Mesenchymal stem cell (in vitro differentiated cells and primary cell): Measurements from ENCODE around the gene USP24.

Source experiments
- DNase-seq: peaks from one replicate; pipeline ENCODE4 v3.0.0-alpha.2; 2013
- H2AFZ ChIP-seq: one replicate; pipeline ENCODE4 v1.6.1; 2013; ENCODE audit warnings: low read depth, mild to moderate bottlenecking, control low read depth, inconsistent platforms, low read length, moderate library complexity
- H2AK5ac ChIP-seq: 2 replicates; pipeline ENCODE4 v1.6.1; 2013; ENCODE audit warnings: low read length, moderate library complexity, mild to moderate bottlenecking, inconsistent platforms; ENCODE audit not compliant: severe bottlenecking
- H2BK120ac ChIP-seq: one replicate; pipeline ENCODE4 v1.6.1; 2013; ENCODE audit warnings: low read depth, mild to moderate bottlenecking, inconsistent platforms, low read length, moderate library complexity
- H2BK12ac ChIP-seq, 2 experiments: one replicate each; pipeline ENCODE4 v1.6.1; 2013; ENCODE audit warnings: inconsistent platforms in 2 of 2, low read length in 2 of 2, mild to moderate bottlenecking in 2 of 2, moderate library complexity in 2 of 2, control low read depth in 1 of 2
- H2BK15ac ChIP-seq: one replicate; pipeline ENCODE4 v1.6.1; 2013; ENCODE audit warnings: mild to moderate bottlenecking, low read depth, inconsistent platforms; ENCODE audit not compliant: poor library complexity, severe bottlenecking
- H2BK5ac ChIP-seq: 2 replicates; pipeline ENCODE4 v1.6.1; 2013; ENCODE audit warnings: low read depth, mild to moderate bottlenecking, low read length, control low read depth, inconsistent platforms; ENCODE audit not compliant: poor library complexity, severe bottlenecking
- H3K14ac ChIP-seq, 2 experiments: one replicate each; pipeline ENCODE4 v1.6.1; 2013; ENCODE audit warnings: inconsistent platforms in 2 of 2, low read length in 2 of 2, control low read depth in 1 of 2, mild to moderate bottlenecking in 1 of 2, moderate library complexity in 1 of 2
- H3K18ac ChIP-seq, 2 experiments: one replicate each; pipeline ENCODE4 v1.6.1; 2013; ENCODE audit warnings: inconsistent platforms in 2 of 2, low read length in 2 of 2, control low read depth in 1 of 2, low read depth in 1 of 2, mild to moderate bottlenecking in 1 of 2
- H3K23ac ChIP-seq, 2 experiments: one replicate each; pipeline ENCODE4 v1.6.1; 2013; ENCODE audit warnings: inconsistent platforms in 2 of 2, low read length in 2 of 2, mild to moderate bottlenecking in 2 of 2, moderate library complexity in 2 of 2, control low read depth in 1 of 2
- H3K27ac ChIP-seq: 2 replicates; pipeline ENCODE4 v1.5.1; 2013; ENCODE audit warnings: mild to moderate bottlenecking, moderate library complexity, low read length, control low read depth, inconsistent platforms; ENCODE audit not compliant: poor library complexity, severe bottlenecking
- H3K27me3 ChIP-seq, 2 experiments: 2 replicates each; pipeline versions ENCODE4 v1.6.1 to v1.7.0; 2013; ENCODE audit warnings: low read length in 2 of 2, mild to moderate bottlenecking in 2 of 2, moderate library complexity in 2 of 2, control low read depth in 1 of 2, inconsistent platforms in 1 of 2; ENCODE audit not compliant: control insufficient read depth in 1 of 2, insufficient read depth in 1 of 2
- H3K36me3 ChIP-seq, 2 experiments: 2 replicates each; pipeline versions ENCODE4 v1.6.1 to v1.7.0; 2013; ENCODE audit warnings: low read length in 2 of 2, control low read depth in 1 of 2, inconsistent platforms in 1 of 2, low read depth in 1 of 2, mild to moderate bottlenecking in 1 of 2; ENCODE audit not compliant: insufficient read depth in 2 of 2, control insufficient read depth in 1 of 2
- H3K4ac ChIP-seq, 2 experiments: one replicate each; pipeline ENCODE4 v1.6.1; 2013; ENCODE audit warnings: inconsistent platforms in 2 of 2, low read length in 2 of 2, mild to moderate bottlenecking in 2 of 2, moderate library complexity in 2 of 2, control low read depth in 1 of 2, low read depth in 1 of 2
- H3K4me1 ChIP-seq: 2 replicates; pipeline ENCODE4 v1.6.1; 2013; ENCODE audit warnings: low read depth, low read length, control low read depth; ENCODE audit not compliant: control insufficient read depth, insufficient read depth
- H3K4me2 ChIP-seq: 2 replicates; pipeline ENCODE4 v1.6.1; 2013; ENCODE audit warnings: low read length, mild to moderate bottlenecking, inconsistent platforms; ENCODE audit not compliant: poor library complexity, severe bottlenecking
- H3K4me3 ChIP-seq, 2 experiments: 2 replicates each; pipeline versions ENCODE4 v1.5.1 to v1.7.0; 2013; ENCODE audit warnings: low read length in 2 of 2, mild to moderate bottlenecking in 2 of 2, control low read depth in 1 of 2, low read depth in 1 of 2; ENCODE audit not compliant: insufficient read depth in 1 of 2
- H3K79me1 ChIP-seq: replicated peaks from 2 replicates; pipeline ENCODE4 v1.6.1; 2013; ENCODE audit warnings: mild to moderate bottlenecking, control low read depth, low read length, inconsistent platforms; ENCODE audit not compliant: poor library complexity, severe bottlenecking
- H3K9ac ChIP-seq: 2 replicates; pipeline ENCODE4 v1.7.0; 2013; ENCODE audit warnings: mild to moderate bottlenecking, low read length, moderate library complexity
- H3K9me3 ChIP-seq: 2 replicates; pipeline ENCODE4 v1.7.0; 2013; ENCODE audit warnings: mild to moderate bottlenecking, low read length; ENCODE audit not compliant: control insufficient read depth
- H4K8ac ChIP-seq: one replicate; pipeline ENCODE4 v1.6.1; 2013; ENCODE audit warnings: inconsistent platforms, mild to moderate bottlenecking, low read length, moderate library complexity
- H4K91ac ChIP-seq: one replicate; pipeline ENCODE4 v1.6.1; 2013; ENCODE audit warnings: mild to moderate bottlenecking, low read length, inconsistent platforms
- WGBS: methylation state at CpG from one replicate; pipeline ENCODE4 v1.1.7; 2013; ENCODE audit warnings: mixed read lengths; 5-methylcytosine and 5-hydroxymethylcytosine counted together

USP24 gene

GRCh38 chr1:55081905-55082296 is 133.3 kb downstream of the USP24 start:
- Histone ChIP-seq H2BK5ac (no peak overlapping the region), H3K27ac (no peak overlapping the region), H2AK5ac (no peak overlapping the region), H2AFZ (no peak overlapping the region), H3K4me3 (no peak overlapping the region), H3K9ac (no peak overlapping the region), H3K4ac (no peak overlapping the region), H3K27me3 (no peaks in the 10 kb centered on the region), H3K18ac (no peak overlapping the region), H4K8ac (no peak overlapping the region), H3K36me3 (peaks cover 17 to 98% of the 10 kb centered on the region in 2 experiments), H3K23ac (no peak overlapping the region), H3K79me1 (peaks cover 13% of the 10 kb centered on the region), H2BK15ac (no peak overlapping the region), H2BK12ac (no peak overlapping the region), H4K91ac (no peak overlapping the region), H3K4me2 (no peak overlapping the region), H3K9me3 (no peaks in the 10 kb centered on the region), H2BK120ac (no peak overlapping the region), H3K14ac (no peak overlapping the region), H3K4me1 (peaks cover 5% of the 10 kb centered on the region)
- 61% methylated on average over 2 of the region's 2 CpGs for WGBS
- peak; percentile 58 for DNase-seq

GRCh38 chr1:55081188-55081904 is 133.8 kb downstream of the USP24 start:
- WGBS = 31% methylated on average over 9 of the region's 9 CpGs
- Histone ChIP-seq H3K79me1 (peaks cover 13% of the 10 kb centered on the region), H3K4me3 (no peak overlapping the region), H3K36me3 (peaks cover 19 to 99% of the 10 kb centered on the region in 2 experiments), H3K27ac (peak overlapping the region; percentile 79), H3K14ac (no peak overlapping the region), H2BK5ac (peak overlapping the region; percentile 68), H4K8ac (no peak overlapping the region), H3K4ac (no peak overlapping the region), H3K9me3 (no peaks in the 10 kb centered on the region), H3K9ac (no peak overlapping the region), H3K4me1 (peaks cover 5% of the 10 kb centered on the region), H2BK12ac (no peak overlapping the region), H3K23ac (no peak overlapping the region), H3K18ac (no peak overlapping the region), H3K27me3 (no peaks in the 10 kb centered on the region), H2BK120ac (no peak overlapping the region), H2AFZ (no peak overlapping the region), H4K91ac (no peak overlapping the region), H2AK5ac (no peak overlapping the region), H3K4me2 (no peak overlapping the region), H2BK15ac (no peak overlapping the region)
- peak; percentile 78 for DNase-seq

- peaks cover 15 to 99% of the 10 kb centered on the region in 2 experiments for H3K36me3 ChIP-seq
- H3K27ac ChIP-seq = no peak overlapping the region
- no peak for DNase-seq
- H2BK12ac ChIP-seq = no peak overlapping the region
- H4K91ac ChIP-seq = no peak overlapping the region
- no peak overlapping the region for H2BK15ac ChIP-seq
- no peak overlapping the region for H2BK120ac ChIP-seq
- H2AFZ ChIP-seq = no peak overlapping the region
- H3K4ac ChIP-seq = no peak overlapping the region
- H3K18ac ChIP-seq = no peak overlapping the region
- H3K4me1 ChIP-seq = peaks cover 5% of the 10 kb centered on the region
- no peaks in the 10 kb centered on the region for H3K27me3 ChIP-seq
- H3K4me2 ChIP-seq = no peak overlapping the region
- 100% methylated on average over 7 of the region's 7 CpGs for WGBS
- H3K4me3 ChIP-seq = no peak overlapping the region
- peaks cover 8% of the 10 kb centered on the region for H3K79me1 ChIP-seq
- H3K9me3 ChIP-seq = no peaks in the 10 kb centered on the region
- H3K23ac ChIP-seq = no peak overlapping the region
- H3K9ac ChIP-seq = no peak overlapping the region
- H2BK5ac ChIP-seq = no peak overlapping the region
- H3K14ac ChIP-seq = no peak overlapping the region
- H4K8ac ChIP-seq = no peak overlapping the region
- H2AK5ac ChIP-seq = no peak overlapping the region
Measured at GRCh38 chr1:55079651-55080050, 135.5 kb downstream of the USP24 start.

GRCh38 chr1:55078470-55078869 is 136.7 kb downstream of the USP24 start:
- Histone ChIP-seq H2AK5ac (no peak overlapping the region), H3K4me2 (no peak overlapping the region), H2BK120ac (no peak overlapping the region), H3K4me3 (no peak overlapping the region), H3K23ac (no peak overlapping the region), H4K8ac (no peak overlapping the region), H2BK12ac (no peak overlapping the region), H4K91ac (no peak overlapping the region), H3K4me1 (peaks cover 5% of the 10 kb centered on the region), H3K9me3 (no peaks in the 10 kb centered on the region), H2BK5ac (no peak overlapping the region), H3K27me3 (no peaks in the 10 kb centered on the region), H3K36me3 (peaks cover 13 to 98% of the 10 kb centered on the region in 2 experiments), H3K18ac (no peak overlapping the region), H3K9ac (no peak overlapping the region), H3K4ac (no peak overlapping the region), H2BK15ac (no peak overlapping the region), H3K79me1 (peaks cover 7% of the 10 kb centered on the region), H3K27ac (no peak overlapping the region), H3K14ac (no peak overlapping the region), H2AFZ (no peak overlapping the region)
- DNase-seq = no peak
- 93% methylated on average over 3 of the region's 3 CpGs for WGBS
